ENCODE results near the gene ZNF830. TPM values are rescaled to one million over a fixed set of nuclear protein-coding genes. Genes with fewer than 3 reads are reported as not detected.

The ZNF830 gene
- total and polyA plus RNA-seq, 2 of the 4 experiments (the other 2 are of a cell fraction): 5.5 to 6.6 TPM

DNA sequence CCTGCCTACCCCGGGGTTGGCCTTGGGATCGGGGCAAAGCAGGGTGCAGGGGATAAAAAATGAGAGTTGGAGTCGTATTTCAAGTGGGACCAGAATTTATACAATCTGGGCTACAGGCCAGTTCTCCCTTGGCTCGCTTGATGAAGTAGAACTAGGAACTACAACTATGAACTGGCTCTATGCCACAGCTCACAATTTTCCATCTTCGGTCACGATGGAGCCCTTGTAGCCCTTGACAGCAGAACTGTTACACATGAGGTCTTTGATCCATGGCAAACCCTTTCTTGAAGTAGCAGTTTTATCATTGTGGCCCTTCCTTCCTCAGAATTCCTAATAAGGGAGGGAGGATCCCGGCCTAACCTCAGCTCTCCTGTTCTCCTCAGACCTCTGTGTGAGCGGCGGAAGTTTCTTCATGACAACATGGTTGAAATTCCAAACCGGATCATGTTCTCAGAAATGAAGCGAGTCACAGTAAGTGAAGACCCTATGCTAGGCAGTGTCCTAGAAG lies 36.1 kb downstream of the ZNF830 start (continued):
- TF ChIP-seq MXI1 (IDR thresholded peaks at IDR 0.05; ENCODE audit: borderline replicate concordance, low read depth, low read length) (no peak), ELK1 (IDR thresholded peaks at IDR 0.05; ENCODE audit: borderline replicate concordance, low read depth, low read length) (no peak), POLR2A (IDR thresholded peaks at IDR 0.05; ENCODE audit: low read depth, low read length) (no peak), CEBPB (IDR thresholded peaks at IDR 0.05; ENCODE audit: low read depth, low read length) (no peak), USF2 (IDR thresholded peaks at IDR 0.05; ENCODE audit: low read depth, low read length) (no peak)

Measured in IMR-90 (cell line).